ENCODE results near the gene WNT4.

Gene WNT4

GRCh38 chr1:22128392-22128791 lies 14.5 kb downstream of the WNT4 start:
- no peak for DNase-seq

GRCh38 chr1:22127731-22128130 lies 15.2 kb downstream of the WNT4 start:
- no peak for DNase-seq

DNA sequence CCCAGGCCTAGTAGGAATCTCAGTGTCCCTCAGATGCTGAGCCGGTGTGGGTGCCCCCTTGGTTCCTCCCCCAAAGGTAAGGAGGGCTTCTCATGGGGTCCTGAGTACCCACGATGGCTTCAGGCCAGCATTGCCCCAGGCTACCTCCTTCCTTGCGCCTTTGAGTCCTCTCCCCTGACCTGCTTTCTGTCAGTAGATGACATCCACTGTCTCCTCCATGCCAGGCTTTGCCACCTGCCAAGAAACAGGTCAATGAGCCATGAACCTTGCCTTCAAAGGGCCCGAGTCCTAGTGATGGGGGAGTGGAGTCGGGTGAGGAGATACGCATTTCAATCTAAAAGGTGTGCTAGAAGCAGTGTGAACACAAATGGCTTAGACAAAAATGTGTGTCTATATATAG lies 15.6 kb downstream of the WNT4 start:
- DNase-seq = no peak

DNA sequence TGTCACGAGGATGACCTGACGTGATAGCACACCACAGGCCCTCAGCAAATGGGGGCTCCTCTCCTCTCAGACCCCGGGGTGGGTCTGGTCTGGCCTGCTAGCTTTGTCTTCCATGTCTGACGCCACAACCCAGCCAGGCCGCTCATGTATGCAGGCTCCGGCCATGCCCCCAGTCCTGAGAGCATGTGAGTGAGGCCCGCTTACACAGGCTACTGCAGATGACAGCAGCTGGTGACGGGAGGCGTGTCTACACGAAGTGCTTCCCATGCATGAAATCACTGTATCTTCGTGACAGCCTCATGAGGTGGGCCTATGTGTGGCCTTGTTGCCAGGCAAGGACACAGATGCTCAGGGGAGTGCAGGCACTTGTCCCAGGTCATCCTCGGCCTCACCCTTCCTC lies 16.4 kb downstream of the WNT4 start:
- no peak for DNase-seq

DNA sequence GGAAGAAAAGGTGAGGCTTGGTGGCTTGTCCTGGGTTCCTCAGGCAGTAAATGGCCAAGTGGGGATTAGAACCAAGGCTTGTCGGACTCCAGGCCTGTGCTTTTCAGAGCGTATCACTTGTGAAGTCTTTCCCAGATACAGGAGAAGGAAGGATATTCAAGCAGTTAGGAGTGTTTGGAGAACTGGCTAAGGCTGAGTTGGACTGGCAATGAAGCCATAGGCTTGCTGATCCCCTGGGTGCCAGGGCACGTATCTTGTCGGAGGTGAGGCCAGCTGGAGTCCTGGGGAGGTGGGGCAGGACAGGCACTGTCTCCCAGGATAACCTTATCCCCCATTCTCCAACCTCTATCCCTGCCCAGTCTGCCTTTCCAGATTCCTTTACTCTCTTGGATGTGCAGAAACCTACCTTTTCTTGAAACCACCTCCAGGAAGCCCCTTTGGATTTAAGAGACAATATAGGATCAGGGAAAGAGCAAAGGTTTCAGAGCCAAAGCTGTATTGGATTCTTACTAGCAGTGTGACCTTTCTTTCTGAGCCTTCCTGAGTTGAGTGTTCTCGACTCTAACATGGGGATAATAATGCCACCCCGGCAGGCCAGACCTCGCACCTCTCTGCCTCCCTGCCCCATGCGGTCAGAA lies 18.2 kb downstream of the WNT4 start:
- DNase-seq = no peak

DNA sequence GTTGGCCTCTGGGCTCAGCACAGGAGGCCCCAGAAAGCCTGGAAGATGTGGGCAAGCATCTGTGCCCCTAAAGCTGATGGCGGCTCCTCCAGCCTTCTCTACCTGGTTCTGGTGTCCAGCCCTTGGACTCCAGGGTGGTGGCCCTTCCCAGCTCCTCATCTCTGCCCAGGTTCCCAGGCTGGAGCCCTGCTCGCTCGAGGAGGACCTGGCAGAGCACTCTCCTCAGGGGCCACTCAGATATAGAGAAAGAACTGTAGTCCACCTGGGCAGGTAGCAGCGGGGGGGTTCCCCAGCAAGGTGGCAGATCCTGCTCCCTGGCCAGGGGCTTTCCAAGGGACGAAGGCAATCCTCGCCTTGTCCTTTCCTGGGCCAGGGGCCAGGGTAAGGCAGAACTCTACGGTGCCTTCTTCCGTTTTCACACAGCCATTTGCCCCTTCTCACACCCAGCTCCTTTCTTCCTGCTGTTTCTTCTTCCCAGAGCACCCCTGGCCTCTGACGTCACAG lies 18.9 kb downstream of the WNT4 start:
- DNase-seq = no peak

- no peak for DNase-seq
Observed at GRCh38 chr1:22123071-22123390, 19.9 kb downstream of the WNT4 start.

GRCh38 chr1:22122273-22123070 lies 20.4 kb downstream of the WNT4 start:
- no peak for DNase-seq

DNA sequence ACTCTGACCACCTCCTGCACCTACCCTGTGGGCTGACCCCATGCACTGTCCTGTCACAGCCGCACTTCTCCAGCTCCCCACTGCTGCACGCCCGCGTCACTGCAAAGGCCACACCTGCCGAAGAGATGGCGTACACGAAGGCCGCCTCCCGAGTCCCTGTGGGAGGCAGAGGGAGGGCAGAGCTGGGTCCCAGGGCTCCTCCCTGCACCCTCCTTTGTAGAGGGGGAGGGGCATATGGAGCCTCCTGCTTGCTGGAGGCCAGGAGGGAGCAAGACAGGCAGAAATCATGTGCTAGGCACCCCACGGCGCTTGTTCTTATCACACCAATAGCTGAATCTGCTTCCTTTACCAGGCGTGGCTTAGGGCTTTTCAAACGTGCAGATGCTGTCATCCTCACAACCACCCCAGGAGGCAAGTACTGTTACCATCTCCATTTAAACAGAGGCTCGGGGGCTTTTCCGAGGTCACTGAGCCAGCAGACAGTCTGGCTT lies 21.4 kb downstream of the WNT4 start:
- peak; percentile 75 for DNase-seq

- no peak for DNase-seq
Observed at GRCh38 chr1:22120469-22120790, 22.5 kb downstream of the WNT4 start.

DNA sequence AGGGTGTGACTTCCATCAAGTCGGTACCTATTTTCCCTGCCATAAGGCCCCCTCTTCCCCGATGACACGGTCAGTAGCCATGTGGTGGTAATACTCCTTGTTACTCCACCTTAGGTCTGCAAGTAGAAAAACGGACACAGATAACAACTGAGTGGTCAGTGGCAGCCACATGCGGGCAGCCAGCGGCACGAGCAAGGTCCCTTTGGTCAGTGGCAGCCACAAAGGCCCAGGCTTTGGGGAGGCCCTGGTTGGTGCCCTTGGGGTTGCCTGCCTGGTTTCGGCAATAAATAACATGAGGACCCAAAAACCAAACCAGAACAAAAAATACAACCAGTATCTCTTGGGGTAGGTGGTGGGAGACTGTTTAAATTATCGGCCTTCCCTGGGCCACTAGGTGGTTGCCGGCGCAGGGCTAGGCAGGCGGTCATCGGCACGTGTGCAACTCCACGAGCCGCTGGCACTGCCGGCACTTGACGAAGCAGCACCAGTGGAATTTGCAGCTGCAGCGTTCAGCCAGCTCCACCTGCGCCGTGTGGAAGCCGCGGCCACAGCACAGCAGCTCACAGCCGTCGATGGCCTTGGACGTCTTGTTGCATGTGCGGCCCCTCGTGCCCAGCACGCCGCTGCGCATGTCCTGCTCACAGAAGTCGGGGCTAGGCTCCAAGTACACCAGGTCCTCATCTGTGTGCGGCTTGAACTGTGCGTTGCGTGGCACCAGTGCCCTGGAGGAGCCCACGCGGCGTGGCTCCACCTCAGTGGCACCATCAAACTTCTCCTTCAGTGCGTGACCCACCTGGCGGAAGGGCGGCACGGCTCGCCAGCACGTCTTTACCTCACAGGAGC lies 23.1 kb downstream of the WNT4 start:
- no peak for DNase-seq

GRCh38 chr1:22118291-22118992 lies 24.5 kb downstream of the WNT4 start:
- DNase-seq = no peak

DNA sequence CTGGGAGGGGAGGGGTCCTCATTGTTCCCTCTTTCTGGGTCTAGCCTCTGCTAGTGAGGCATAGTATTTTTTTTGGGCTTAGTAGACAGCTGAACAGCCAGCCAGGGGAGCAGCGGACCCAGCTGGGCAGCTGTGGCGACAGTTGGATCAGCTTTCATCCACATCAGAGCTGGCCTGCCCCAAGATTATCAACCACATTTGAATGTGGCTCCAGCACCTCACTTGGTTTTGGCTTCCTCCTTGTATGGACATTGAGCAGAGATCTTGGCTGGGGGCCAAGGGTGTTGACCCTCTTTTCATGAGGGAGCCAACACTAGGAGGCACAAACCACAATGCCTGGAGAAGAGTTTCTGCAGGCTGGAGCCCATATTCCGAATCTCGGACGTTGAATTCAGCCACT lies 25.0 kb downstream of the WNT4 start:
- DNase-seq = no peak

GRCh38 chr1:22117238-22117637 lies 25.7 kb downstream of the WNT4 start:
- DNase-seq = no peak

DNA sequence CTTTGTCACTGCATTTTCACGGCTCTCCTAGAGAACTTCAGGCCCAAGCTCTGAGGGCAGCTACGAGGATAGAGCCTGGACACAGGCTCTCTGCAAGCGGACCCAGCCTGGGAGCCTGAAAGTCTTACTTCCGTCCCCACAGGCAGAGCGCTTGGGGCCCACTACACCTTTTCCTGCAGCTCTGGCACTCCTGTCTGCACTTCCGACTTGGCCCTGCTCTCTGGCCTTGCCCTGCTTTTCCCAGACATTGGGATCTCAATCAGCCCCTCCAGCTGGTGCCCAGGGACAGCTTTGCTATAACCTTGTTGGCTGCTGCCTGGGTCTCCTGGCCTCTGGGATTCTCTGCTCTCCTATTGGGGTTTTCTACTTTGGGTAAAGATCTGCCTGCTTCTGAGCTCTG lies 27.6 kb downstream of the WNT4 start:
- no peak for DNase-seq

DNA sequence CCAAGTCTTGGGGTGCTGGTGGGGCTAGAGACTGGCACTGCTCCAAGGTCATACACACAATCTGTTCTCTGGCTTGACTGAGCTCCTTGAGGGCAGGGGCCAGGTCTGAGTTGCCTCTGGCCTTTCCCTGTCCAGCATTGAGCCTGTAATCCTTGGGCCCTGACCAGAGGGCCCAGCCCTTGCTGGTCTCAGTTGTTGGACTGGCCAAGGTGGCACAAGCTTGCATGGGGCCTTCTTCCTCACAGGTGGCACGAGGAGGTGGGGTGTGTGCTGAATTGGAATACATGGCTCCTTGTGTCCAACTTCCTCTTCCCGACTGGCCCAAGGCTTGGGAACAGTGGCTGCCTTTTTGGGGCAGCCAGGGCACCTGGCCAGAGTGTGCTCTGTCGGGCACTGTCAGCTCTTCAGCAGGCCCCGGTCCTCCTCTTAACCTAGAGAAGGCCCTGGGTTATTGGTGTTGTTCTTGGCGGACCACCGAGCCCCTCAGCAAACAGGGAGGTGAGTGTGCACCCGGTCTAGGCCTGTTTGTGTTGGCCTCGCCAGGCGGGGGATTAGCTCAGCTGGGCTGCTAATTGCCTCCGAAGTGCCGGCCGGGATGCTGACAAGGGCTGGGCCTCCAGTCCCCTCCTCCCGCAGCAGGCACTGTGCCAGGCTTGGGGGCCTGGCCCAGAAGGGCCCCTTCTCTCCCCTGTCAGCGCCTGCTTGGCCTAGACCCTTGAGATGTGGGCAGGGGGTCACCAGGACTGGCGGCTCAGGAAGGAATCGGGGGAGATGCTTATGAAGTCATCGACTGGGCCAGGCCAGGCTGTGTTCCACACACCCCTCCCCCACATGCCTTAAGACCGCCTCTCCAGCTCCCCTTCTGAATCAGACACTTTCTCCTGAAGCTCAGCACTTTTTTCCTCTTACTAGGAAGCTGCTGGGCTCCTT lies 28.5 kb downstream of the WNT4 start:
- DNase-seq = no peak

- no peak for DNase-seq
Observed at GRCh38 chr1:22112554-22112953, 30.3 kb downstream of the WNT4 start.

DNA sequence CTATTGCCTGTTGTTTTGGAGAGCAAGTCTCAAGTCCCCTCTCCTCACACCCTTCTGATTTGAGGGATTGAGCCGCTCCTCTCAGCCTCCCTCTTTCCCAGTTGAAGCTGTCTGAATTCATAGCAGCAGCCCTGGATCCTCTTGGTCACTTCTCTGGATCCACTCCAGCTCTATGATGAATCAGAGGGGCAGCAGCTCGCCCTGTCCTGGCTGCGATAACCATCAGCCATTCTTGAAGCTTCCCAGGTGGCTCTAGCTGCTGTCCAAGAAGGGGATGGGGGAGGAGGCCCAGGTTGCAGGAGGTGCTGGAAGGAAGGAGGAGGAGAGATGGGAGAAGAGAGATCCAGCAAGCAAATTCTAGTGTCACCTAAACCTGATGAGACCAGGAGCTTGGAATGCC lies 31.3 kb downstream of the WNT4 start:
- DNase-seq = no peak

DNA sequence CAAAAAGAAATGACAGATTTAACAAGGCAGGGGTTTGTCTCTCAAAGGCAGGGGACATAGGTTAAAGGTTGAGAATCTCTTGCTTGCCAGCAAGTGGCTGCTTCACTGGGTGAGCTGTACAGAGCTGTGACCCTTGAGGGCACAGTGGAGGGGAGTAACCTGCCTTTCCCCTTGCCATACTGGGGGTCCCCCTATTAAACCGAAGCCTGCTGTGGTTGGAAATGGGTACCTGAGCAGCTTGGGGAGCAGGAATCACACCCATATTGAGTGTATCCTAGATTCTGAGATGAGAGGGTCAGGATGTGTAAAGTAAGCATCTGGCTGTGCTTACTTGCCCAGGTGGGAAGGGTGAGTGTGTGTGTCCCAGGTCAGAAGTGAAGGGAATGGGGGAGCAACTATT lies 31.8 kb downstream of the WNT4 start:
- no peak for DNase-seq

DNA sequence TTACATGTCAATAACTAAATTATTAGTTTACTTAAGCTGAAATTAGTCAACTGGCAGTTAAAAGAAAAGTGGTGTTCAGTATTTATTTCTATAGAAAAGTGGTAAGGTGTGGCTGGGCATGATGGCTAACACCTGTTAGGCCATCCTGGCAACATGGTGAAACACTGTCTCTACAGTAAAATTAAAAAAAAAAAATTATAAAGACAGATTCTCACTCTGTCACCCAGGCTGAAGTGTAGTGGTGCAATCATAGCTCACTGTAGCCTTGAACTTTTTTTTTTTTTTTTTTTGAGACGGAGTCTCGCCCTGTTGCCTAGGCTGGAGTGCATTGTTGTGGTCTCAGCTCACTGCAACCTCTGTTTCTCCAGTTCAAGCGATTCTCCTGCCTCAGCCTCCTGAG lies 32.9 kb downstream of the WNT4 start:
- no peak for DNase-seq

- no peak for DNase-seq
Observed at GRCh38 chr1:22108339-22109105, 34.4 kb downstream of the WNT4 start.
